OCI-LY3 (cell line): ENCODE measurements around the gene IFNA16.
A peak's percentile ranks its signal among the peaks of the same experiment; 100 is the strongest.
"Not testable (repeated sequence)": the region's sequence is repeated elsewhere in the genome, so short reads cannot be mapped to it uniquely, and the experiment has no call there.

Source experiments
- H2AFZ ChIP-seq: fragments of 200-600, 300-600 bp; shearing (Covaris generic); 2 replicates; pipeline ENCODE4 v1.6.0; 2014; ENCODE audit warnings: antibody characterized with exemption, low read depth, low read length
- H3K27ac ChIP-seq: fragments of 200-600, 300-600 bp; sonication (generic); 2 replicates; pipeline ENCODE4 v1.5.1; 2014; ENCODE audit warnings: mild to moderate bottlenecking, low read length, moderate library complexity, mixed read lengths
- H3K27me3 ChIP-seq: fragments of 200-600, 300-600 bp; sonication (generic); 2 replicates; pipeline ENCODE4 v1.6.1; 2014; ENCODE audit warnings: low read depth, low read length, mixed read lengths
- H3K36me3 ChIP-seq: fragments of 200-600, 300-600 bp; sonication (generic); replicated peaks from 2 replicates; pipeline ENCODE3; 2014; ENCODE audit warnings: low read depth, low read length, mixed read lengths
- H3K4me1 ChIP-seq: fragments of 300-600, 200-600 bp; sonication (generic); 2 replicates; pipeline ENCODE4 v1.6.1; 2014; ENCODE audit warnings: low read length, mixed read lengths
- H3K4me2 ChIP-seq: fragments of 200-600, 300-600 bp; sonication (generic); 2 replicates; pipeline ENCODE4 v1.6.1; 2014; ENCODE audit warnings: low read length, mixed read lengths
- H3K4me3 ChIP-seq: fragments of 300-600, 200-600 bp; sonication (generic); 2 replicates; pipeline ENCODE4 v1.5.1; 2014; ENCODE audit warnings: antibody characterized with exemption, mild to moderate bottlenecking, low read length, moderate library complexity
- H3K79me2 ChIP-seq: fragments of 300-600, 200-600 bp; shearing (Covaris generic); 2 replicates; pipeline ENCODE4 v1.6.1; 2014; ENCODE audit warnings: mild to moderate bottlenecking, low read length, mixed read lengths
- H3K9ac ChIP-seq: fragments of 300-600, 200-600 bp; shearing (Covaris generic); 2 replicates; pipeline ENCODE4 v1.6.0; 2014; ENCODE audit warnings: mild to moderate bottlenecking, low read length, moderate library complexity
- H3K9me3 ChIP-seq: fragments of 200-600, 300-600 bp; shearing (Covaris generic); 2 replicates; pipeline ENCODE4 v1.6.1; 2014; ENCODE audit warnings: low read length, mixed read lengths; ENCODE audit not compliant: insufficient read depth
- H4K20me1 ChIP-seq: fragments of 200-600, 300-600 bp; sonication (generic); 2 replicates; pipeline ENCODE4 v1.6.1; 2016; ENCODE audit warnings: low read length, mixed read lengths; ENCODE audit not compliant: insufficient read depth
- CTCF ChIP-seq: fragments of 200-600, 300-600 bp; sonication (generic); IDR thresholded peaks from 2 replicates; pipeline ENCODE4 v1.5.1; 2014; ENCODE audit warnings: antibody characterized with exemption, low read length, low read depth
- EZH2phosphoT487 ChIP-seq: fragments of 200-600 bp; shearing (Covaris generic); IDR thresholded peaks from 2 replicates; pipeline ENCODE4 v1.6.1; 2018; ENCODE audit warnings: antibody characterized with exemption, mixed run types, low read depth

The IFNA16 gene

DNA sequence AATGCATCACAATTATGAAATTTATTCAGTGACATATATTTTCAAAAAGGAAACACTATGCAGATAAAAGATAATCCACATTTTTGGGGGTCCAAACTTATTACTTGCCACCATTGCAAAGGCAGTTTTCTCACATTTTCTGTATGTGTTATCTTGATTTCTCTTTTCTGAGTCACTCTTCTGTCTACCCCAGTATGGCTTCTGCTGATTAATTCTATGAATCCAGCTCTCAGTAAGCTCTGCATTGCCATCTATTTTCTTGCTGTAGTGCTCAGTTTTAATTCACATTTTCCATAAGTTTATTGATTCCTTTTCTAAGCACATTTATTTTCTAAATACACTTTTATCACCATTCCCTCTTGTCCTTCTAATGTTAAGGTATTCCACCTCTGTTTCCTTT, 11.9 kb downstream of the IFNA16 start:
- Histone ChIP-seq H3K27ac (no peak overlapping the region), H3K27me3 (peaks cover 26% of the 10 kb centered on the region), H3K36me3 (no peaks in the 10 kb centered on the region), H3K9me3 (no peaks in the 10 kb centered on the region), H4K20me1 (no peaks in the 10 kb centered on the region), H3K9ac (no peak overlapping the region), H3K79me2 (no peaks in the 10 kb centered on the region), H3K4me3 (no peak overlapping the region), H3K4me1 (0 out of 2 replicates have a peak, but pooled peaks cover 4% of the 10 kb centered on the region), H2AFZ (no peak overlapping the region), H3K4me2 (no peak overlapping the region)
- TF ChIP-seq EZH2phosphoT487 (no peak), CTCF (no peak)

DNA sequence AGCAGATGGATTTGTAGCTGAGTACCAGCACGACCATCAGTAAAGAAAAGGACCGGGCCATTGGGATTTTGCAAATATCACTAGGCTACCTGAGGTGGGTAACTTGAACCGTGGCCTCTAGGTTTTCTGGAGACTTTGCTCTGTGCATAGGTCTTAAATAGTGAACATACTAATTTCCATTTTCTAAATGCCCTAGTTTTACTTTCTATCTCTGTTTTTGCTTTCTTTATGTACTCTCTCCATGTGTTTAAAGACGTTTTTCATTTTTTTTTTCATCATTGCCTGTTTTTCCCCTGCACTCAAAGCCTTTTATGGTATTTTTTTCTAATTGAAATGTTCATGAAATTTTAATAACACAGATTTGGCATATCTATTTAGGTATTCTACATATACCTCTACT, 15.0 kb downstream of the IFNA16 start, which contains the start of gene IFNA7:
Gene IFNA7, minus strand, starts transcription at position 101 of the 400 bp plus-strand sequence. Its CDS starts 40 bp downstream, at position 61.
- Histone ChIP-seq H3K27me3 (peaks cover 34% of the 10 kb centered on the region), H3K4me1 (peaks cover 13% of the 10 kb centered on the region)
- not testable (repeated sequence) for H2AFZ ChIP-seq, H3K27ac ChIP-seq, H3K4me2 ChIP-seq, H3K36me3 ChIP-seq, H3K4me3 ChIP-seq, H3K9me3 ChIP-seq, H3K9ac ChIP-seq, H4K20me1 ChIP-seq, H3K79me2 ChIP-seq

GRCh38 chr9:21194867-21195776, 22.0 kb downstream of the IFNA16 start:
- Histone ChIP-seq H3K27ac (peak overlapping the region; percentile 44; the same call in 1 of the 2 replicates), H3K4me1 (peaks cover 36% of the 10 kb centered on the region), H3K27me3 (peaks cover 23% of the 10 kb centered on the region), H3K4me3 (peak overlapping the region; percentile 7; the same call in 1 of the 2 replicates), H3K4me2 (peak overlapping the region; percentile 64)
- H3K9ac ChIP-seq, H3K79me2 ChIP-seq, H4K20me1 ChIP-seq, H3K36me3 ChIP-seq, H3K9me3 ChIP-seq, H2AFZ ChIP-seq: not testable (repeated sequence)
- TF ChIP-seq CTCF = peak; percentile 63
- TF ChIP-seq EZH2phosphoT487 = 0 out of 2 replicates have a peak, but pooled peaks have one; percentile 43

DNA sequence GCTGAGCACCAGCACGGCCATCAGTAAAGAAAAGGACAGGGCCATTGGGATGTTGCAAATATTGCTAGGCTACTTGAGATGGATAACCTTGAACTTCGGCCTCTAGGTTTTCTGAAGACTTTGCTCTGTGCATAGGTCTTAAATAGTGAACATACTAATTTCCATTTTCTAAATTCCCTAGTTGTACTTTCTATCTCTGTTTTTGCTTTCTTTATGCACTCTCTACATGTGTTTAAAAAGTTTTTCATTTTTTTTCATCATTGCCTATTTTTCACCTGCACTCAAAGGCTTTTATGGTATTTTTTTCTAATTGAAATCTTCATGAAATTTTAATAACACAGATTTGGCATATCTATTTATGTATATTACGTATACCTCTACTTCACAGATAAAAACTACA, 29.6 kb downstream of the IFNA16 start, which contains the start of gene IFNA4:
Gene IFNA4, minus strand, starts transcription at position 101 of the 400 bp plus-strand sequence. Its CDS starts 56 bp downstream, at position 45.
- peaks cover 12% of the 10 kb centered on the region for H3K4me1 ChIP-seq
- H3K4me3 ChIP-seq, H3K4me2 ChIP-seq, H3K9me3 ChIP-seq, H3K9ac ChIP-seq, H2AFZ ChIP-seq, H3K36me3 ChIP-seq, H3K79me2 ChIP-seq, H3K27ac ChIP-seq, H3K27me3 ChIP-seq, H4K20me1 ChIP-seq: not testable (repeated sequence)
